A673 (cell line): Measurements from ENCODE around the gene WDR46.

Experiments
- EZH2 ChIP-seq: fragments of 200-600 bp; sonication (generic); IDR thresholded peaks from 2 replicates; pipeline ENCODE4 v1.6.1; 2017; ENCODE audit warnings: borderline replicate concordance, low read depth, mild to moderate bottlenecking, mixed read lengths, antibody characterized with exemption, low read length; ENCODE audit not compliant: poor library complexity, severe bottlenecking
- TF ChIP-seq, protein P1 (sequence below): fragments of 300-800, 200-600 bp; sonication (generic); conservative IDR thresholded peaks from 2 replicates; pipeline ENCODE4 v1.5.1; 2017; ENCODE audit warnings: low read depth, mild to moderate bottlenecking, antibody characterized with exemption, low read length, moderate library complexity, mixed read lengths

DNA sequence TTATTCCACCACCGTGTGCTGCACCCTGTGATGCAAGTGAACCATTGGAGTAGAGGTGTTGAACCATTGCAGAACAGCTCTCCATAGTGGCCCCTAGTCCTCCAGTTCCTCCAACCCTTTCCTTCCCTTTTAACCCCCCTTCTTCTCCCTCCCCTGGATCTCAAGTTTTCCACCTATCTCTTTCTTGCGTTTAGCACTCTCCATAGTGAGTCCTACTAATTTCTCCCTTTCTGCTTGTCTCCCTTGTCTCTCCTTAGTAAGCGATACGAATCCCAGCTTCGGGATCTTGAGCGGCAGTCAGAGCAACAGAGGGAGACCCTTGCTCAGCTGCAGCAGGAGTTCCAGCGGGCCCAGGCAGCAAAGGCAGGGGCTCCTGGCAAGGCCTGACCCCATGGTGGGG lies 1.4 kb upstream of the WDR46 start:
- TF ChIP-seq EZH2, result no peak
- TF ChIP-seq, protein P1, sequence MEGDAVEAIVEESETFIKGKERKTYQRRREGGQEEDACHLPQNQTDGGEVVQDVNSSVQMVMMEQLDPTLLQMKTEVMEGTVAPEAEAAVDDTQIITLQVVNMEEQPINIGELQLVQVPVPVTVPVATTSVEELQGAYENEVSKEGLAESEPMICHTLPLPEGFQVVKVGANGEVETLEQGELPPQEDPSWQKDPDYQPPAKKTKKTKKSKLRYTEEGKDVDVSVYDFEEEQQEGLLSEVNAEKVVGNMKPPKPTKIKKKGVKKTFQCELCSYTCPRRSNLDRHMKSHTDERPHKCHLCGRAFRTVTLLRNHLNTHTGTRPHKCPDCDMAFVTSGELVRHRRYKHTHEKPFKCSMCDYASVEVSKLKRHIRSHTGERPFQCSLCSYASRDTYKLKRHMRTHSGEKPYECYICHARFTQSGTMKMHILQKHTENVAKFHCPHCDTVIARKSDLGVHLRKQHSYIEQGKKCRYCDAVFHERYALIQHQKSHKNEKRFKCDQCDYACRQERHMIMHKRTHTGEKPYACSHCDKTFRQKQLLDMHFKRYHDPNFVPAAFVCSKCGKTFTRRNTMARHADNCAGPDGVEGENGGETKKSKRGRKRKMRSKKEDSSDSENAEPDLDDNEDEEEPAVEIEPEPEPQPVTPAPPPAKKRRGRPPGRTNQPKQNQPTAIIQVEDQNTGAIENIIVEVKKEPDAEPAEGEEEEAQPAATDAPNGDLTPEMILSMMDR, result no peak
